Suprapubic skin (tissue), 3 donors: ENCODE results near the gene CDH13.

ENCODE experiments used
- CTCF ChIP-seq, 2 donors: fragments of 200-600 bp in 1 of 2; fragments of 450-650 bp in 1 of 2; sonication (generic) in 1 of 2; IDR thresholded peaks; one replicate each; pipeline ENCODE4 v1.5.1; 2016 to 2019; ENCODE audit warnings: antibody characterized with exemption in 2 of 2, mild to moderate bottlenecking in 1 of 2, moderate library complexity in 1 of 2
- POLR2A ChIP-seq, 2 donors: fragments of 450-650 bp; IDR thresholded peaks; one replicate each; pipeline ENCODE4 v1.6.1; 2017; ENCODE audit warnings: antibody characterized with exemption in 2 of 2, mild to moderate bottlenecking in 2 of 2, moderate library complexity in 2 of 2

- TF ChIP-seq CTCF (IDR thresholded peaks at IDR 0.05) (no peak), POLR2A (IDR thresholded peaks at IDR 0.05) (no peak)
Observed at GRCh38 chr16:83581994-83582747, 955.4 kb downstream of the CDH13 start.
